A549 (cell line): Measurements from ENCODE around the gene RYR3.

Source experiments
- CEBPB ChIP-seq, 2 experiments: fragments of >200 bp in 1 of 2; sonication (Bioruptor Twin) in 1 of 2; formaldehyde crosslinking in 1 of 2; IDR thresholded peaks; 2 replicates each; pipeline ENCODE4 v1.6.1; 2012 to 2016
- CHD2 ChIP-seq: fragments of 150-350 bp; IDR thresholded peaks from 2 replicates; pipeline ENCODE4 v1.6.1; 2014; ENCODE audit warnings: low read length; ENCODE audit not compliant: partially characterized antibody
- EHMT2 ChIP-seq: fragments of 200-600 bp; sonication (generic); IDR thresholded peaks from 2 replicates; pipeline ENCODE4 v1.6.1; 2016; ENCODE audit warnings: antibody characterized with exemption, low read depth, mild to moderate bottlenecking, moderate library complexity
- EP300 ChIP-seq, 2 experiments: fragments of >200 bp; sonication (Bioruptor Twin); formaldehyde crosslinking; IDR thresholded peaks; 2 replicates in 1 of 2; 3 replicates in 1 of 2; pipeline ENCODE4 v1.6.1; 2016 to 2017
- FOXS1 ChIP-seq: fragments of 250-450 bp; sonication (Bioruptor Pico); IDR thresholded peaks from 2 replicates; pipeline ENCODE4 v1.5.0; 2020; ENCODE audit warnings: mild to moderate bottlenecking, moderate library complexity
- POLR2A ChIP-seq: IDR thresholded peaks from 2 replicates; pipeline ENCODE4 v1.6.1; 2012; ENCODE audit warnings: mild to moderate bottlenecking, low read length
- POLR2AphosphoS2 ChIP-seq: conservative IDR thresholded peaks from 2 replicates; pipeline ENCODE4 v1.6.1; 2012; ENCODE audit warnings: low read length, improper control_type of control experiment, inconsistent platforms
- SMC3 ChIP-seq: fragments of >200 bp; sonication (Bioruptor Twin); formaldehyde crosslinking; IDR thresholded peaks from 3 replicates; pipeline ENCODE4 v1.6.1; 2018; ENCODE audit warnings: inconsistent platforms
- ZSCAN20 ChIP-seq: fragments of 250-450 bp; sonication (Bioruptor Pico); IDR thresholded peaks from 2 replicates; pipeline ENCODE4 v1.8.0; 2022; ENCODE audit warnings: mild to moderate bottlenecking, moderate library complexity
- TF ChIP-seq, protein P1 (sequence below): fragments of >200 bp; sonication (Bioruptor Twin); formaldehyde crosslinking; IDR thresholded peaks from 3 replicates; pipeline ENCODE4 v1.5.1; 2016
- TF ChIP-seq, protein P2 (sequence below): fragments of 250-450 bp; sonication (Bioruptor Pico); IDR thresholded peaks from 2 replicates; pipeline ENCODE4 v1.5.0; 2021; ENCODE audit warnings: mild to moderate bottlenecking, moderate library complexity, borderline replicate concordance

DNA sequence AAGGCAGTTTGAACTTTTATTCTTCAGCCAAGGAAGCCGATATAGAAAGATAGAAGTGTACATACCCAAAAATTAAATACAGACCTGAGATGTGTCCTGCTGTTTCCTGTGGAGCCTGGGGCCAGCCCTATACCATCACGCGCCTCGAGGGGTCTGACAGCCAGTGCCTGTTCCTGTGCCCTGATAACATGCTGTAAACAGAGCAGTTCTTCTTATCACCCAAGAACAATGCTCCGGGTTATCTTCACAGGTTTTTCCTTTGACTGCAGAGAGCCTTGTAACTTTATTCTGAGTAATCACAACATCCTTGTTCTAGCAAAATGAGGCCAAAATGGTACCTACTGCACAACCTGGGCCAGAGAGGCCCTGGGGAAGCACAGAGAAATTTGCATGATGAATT lies 367.8 kb downstream of the RYR3 start:
- TF ChIP-seq POLR2A = no peak
- TF ChIP-seq, protein P1, sequence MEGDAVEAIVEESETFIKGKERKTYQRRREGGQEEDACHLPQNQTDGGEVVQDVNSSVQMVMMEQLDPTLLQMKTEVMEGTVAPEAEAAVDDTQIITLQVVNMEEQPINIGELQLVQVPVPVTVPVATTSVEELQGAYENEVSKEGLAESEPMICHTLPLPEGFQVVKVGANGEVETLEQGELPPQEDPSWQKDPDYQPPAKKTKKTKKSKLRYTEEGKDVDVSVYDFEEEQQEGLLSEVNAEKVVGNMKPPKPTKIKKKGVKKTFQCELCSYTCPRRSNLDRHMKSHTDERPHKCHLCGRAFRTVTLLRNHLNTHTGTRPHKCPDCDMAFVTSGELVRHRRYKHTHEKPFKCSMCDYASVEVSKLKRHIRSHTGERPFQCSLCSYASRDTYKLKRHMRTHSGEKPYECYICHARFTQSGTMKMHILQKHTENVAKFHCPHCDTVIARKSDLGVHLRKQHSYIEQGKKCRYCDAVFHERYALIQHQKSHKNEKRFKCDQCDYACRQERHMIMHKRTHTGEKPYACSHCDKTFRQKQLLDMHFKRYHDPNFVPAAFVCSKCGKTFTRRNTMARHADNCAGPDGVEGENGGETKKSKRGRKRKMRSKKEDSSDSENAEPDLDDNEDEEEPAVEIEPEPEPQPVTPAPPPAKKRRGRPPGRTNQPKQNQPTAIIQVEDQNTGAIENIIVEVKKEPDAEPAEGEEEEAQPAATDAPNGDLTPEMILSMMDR = no peak
- TF ChIP-seq CEBPB (IDR thresholded peaks at IDR 0.05) = no peak
- no peak for TF ChIP-seq SMC3
- TF ChIP-seq, protein P2, sequence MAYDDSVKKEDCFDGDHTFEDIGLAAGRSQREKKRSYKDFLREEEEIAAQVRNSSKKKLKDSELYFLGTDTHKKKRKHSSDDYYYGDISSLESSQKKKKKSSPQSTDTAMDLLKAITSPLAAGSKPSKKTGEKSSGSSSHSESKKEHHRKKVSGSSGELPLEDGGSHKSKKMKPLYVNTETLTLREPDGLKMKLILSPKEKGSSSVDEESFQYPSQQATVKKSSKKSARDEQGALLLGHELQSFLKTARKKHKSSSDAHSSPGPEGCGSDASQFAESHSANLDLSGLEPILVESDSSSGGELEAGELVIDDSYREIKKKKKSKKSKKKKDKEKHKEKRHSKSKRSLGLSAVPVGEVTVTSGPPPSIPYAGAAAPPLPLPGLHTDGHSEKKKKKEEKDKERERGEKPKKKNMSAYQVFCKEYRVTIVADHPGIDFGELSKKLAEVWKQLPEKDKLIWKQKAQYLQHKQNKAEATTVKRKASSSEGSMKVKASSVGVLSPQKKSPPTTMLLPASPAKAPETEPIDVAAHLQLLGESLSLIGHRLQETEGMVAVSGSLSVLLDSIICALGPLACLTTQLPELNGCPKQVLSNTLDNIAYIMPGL (CRISPR knock-in tag) = no peak
- TF ChIP-seq FOXS1 (CRISPR knock-in tag) = no peak
- no peak for TF ChIP-seq POLR2AphosphoS2
- no peak for TF ChIP-seq CHD2
- TF ChIP-seq EHMT2 = no peak
- no peak for TF ChIP-seq ZSCAN20 (CRISPR knock-in tag)
- no peak for TF ChIP-seq EP300 (IDR thresholded peaks at IDR 0.05)
